Adrenal gland (tissue), 5 donors: ENCODE results near the gene ZHX3.

ENCODE experiments used
- CTCF ChIP-seq, 6 experiments: fragments of 450-650 bp in 4 of 6; fragments of 200-600 bp in 2 of 6; sonication (generic) in 1 of 6; IDR thresholded peaks; 1 replicate in 5 of 6; 2 replicates in 1 of 6; pipeline versions ENCODE4 v1.5.1 to v1.8.0; 2016 to 2021; ENCODE audit warnings: antibody characterized with exemption in 6 of 6, mild to moderate bottlenecking in 2 of 6, moderate library complexity in 1 of 6
- POLR2A ChIP-seq, 2 donors: fragments of 450-650 bp; IDR thresholded peaks; one replicate each; pipeline ENCODE4 v1.6.1; 2017; ENCODE audit warnings: antibody characterized with exemption in 2 of 2, mild to moderate bottlenecking in 2 of 2, moderate library complexity in 1 of 2
- donor health status: DM: no; HTN: no; CAD: no.

DNA sequence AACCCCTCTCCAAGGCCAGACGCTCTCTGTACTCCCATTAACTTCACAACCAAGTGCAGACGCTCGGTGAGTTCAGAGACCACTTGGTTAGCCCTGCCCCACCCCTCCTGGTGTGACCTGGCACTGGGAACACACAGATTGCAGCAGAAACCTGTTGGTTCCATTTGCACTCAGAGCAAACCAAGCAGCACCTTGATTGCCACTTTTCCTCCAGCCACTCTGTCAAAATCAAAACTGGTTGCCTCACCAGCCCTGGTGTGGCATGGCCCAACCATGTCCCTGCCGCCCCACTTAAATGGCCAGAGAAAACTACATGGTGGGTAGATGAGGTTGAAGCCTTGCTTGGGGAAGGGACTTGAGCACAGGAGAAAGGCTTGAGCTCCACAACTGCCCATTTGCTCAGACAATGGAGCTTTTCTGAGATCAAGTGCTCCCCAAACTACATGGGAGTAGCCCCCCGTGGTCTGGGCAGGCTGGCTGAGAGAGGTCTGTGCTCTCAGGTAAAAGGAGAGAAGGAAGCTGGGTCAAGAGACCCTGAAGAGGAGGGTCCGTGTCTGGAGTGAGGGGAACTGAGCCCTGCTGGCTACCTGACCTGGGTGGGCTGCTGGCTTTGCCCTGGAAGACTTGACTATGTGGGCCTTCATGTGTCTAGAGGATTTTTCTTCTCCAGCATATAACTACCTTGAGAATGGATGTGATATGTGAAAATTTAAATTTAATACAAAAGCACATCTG is 136.8 kb downstream of the ZHX3 start:
- TF ChIP-seq CTCF (IDR thresholded peaks at IDR 0.05) (no peak), POLR2A (IDR thresholded peaks at IDR 0.05) (no peak)
